GM18870 (cell line): ENCODE data around the gene DLG2.
"Not testable (repeated sequence)": the region's sequence is repeated elsewhere in the genome, so short reads cannot be mapped to it uniquely, and the experiment has no call there.

Source experiments
- ATAC-seq: cut with Tn5 transposase; IDR thresholded peaks from one replicate; pipeline ENCODE4 v1.9.1; 2021; ENCODE audit warnings: moderate library complexity; ENCODE audit not compliant: unreplicated experiment

DLG2 gene

DNA sequence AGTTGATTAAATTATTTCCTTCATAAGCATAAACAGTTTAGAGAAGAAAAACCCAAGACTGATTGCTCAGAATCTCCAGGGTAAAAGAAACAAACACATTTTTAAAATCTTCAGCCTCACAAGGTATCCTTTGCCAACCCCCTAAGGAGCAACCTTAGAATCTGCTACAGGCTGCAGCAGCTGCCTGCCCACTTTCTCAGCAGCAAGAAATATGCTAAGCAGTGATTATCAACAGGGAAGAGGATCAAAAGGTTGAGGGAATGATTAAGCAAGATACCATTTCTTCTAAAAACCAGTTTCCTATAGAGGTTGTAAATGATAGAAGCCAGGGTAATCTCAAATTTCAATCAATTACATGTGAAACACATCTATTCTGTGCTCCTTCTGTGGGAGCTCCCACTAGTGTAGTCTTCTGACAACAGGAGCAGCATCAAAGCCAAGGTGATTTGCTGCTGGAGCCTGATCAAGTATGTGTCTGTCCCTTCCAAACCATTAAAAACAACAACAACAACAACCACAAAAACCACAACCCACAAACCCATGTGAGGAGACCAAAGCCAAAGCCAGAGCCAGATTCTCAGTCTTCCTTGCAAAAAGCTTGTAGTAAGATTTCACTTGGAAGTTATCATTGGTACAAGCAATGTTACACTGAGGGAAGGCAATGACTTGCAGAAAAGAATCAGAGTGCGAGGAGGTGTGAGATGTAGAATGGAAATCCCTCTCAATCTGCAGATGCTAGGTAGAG, 761.2 kb downstream of the DLG2 start:
- no peak for ATAC-seq

DNA sequence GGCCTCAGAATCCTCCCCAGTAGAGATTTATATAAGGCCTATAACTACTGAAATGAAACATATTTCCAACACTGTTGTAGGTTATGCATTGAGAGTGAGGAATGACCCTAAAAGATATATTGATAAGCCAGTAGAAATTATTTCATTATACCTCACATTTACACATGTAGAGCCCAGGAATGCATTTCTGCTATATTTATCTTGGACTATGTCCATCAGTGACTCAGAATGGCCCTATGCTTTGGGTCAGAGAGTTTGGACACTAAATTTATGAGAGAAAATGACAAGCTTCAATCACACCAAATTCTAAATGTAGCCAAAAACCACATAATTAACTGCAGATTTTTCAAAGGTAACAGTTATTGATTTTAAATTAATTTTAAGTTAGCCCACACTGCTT, 761.9 kb downstream of the DLG2 start:
- no peak for ATAC-seq

DNA sequence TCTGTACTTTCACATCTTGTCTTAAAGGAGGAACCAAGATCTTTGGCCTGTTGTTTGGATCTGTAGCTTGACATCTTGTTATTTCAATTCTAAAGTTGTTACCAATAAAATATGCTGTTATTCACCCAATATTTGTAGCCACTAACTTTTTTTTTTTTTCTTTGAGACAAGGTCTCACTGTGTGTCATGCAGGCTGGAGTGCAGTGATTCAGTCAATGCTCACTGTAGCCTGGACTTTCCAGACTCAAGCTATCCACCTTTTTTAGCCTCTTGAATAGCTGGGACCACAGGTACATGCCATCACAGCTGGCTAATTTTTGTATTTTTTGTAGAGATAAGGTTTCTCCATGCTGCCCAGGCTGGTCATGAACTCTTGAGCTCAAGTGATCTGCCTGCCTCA, 769.4 kb downstream of the DLG2 start:
- ATAC-seq: no peak

DNA sequence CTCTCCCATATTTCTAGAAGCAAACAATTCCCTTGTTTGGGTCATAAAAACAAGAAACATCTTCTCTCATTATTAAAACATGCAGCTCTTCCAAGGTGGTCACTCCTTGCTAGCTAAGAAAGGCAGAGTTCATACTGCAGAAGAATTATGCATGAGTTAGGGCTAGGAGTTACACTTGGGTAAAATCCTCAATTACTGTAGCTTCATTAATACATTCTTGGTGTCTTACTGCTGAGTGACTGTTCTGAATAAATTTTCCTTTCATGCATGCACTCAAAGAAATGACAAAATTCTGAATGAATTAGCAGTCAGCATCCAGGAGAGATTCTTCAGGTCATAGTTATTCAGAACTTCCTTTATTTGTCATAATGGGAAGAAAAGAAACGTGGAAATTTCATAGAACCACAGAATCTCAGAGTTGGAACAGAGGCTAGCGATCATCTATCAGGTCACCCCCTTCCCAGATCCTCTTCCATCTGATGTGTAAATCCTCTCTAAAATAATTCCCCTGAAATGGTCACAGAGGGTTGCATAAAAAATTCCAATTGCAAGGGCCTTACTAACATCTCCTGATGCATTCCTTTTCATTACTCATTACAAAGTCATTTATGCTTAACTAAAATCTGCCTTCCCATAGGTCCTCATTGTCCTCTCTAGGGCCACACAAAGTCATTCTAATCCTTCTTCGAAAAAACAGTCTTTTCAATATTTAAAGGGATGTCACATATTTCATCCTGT, 771.5 kb downstream of the DLG2 start:
- ATAC-seq: no peak

DNA sequence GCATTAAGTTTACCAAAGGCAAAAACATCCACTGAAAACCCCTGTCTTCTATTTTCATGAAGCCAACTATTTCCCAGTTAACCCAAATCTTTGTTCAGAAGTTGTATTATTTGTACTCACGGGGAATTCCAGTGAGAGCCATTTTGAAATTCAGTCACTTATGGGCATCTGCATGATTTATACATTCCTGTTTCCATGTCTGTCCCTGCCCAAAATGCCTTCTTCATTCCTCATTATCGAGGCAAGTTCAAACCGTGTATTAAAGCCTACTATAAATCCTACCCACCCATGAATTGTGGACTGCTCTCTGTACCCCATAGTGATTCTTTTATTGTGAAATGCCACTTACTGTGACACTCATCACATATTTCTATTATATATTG, 772.7 kb downstream of the DLG2 start:
- no peak for ATAC-seq

DNA sequence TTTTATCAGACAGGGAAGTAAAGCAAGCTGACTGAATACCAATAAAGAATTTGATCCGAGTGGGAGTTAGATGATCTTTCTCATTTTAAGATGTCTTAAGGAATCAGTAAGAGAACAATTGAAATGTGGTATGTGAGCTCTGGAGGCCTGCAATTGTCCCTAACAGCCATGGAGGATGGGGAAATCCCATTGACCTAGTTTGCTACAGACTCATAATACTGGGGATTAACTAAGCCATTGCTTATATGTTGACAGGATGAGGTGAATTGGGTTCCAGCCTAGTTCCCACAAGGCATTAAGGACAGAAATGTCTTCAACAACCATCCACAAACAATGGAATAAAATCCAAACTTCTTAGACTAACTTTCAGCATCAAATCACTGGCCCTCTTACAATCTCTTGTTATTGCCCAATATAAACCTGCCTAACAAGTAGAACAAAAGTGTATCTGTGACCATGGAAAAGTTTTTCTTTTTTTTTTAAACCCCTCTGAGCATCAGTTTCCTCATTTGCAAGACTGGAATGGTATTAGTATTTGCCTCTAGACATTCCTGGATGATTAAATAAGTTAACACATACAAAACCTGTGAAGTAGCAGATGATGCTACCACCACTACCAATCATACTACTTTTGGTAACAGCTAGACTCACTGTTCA, 773.2 kb downstream of the DLG2 start:
- ATAC-seq: no peak

DNA sequence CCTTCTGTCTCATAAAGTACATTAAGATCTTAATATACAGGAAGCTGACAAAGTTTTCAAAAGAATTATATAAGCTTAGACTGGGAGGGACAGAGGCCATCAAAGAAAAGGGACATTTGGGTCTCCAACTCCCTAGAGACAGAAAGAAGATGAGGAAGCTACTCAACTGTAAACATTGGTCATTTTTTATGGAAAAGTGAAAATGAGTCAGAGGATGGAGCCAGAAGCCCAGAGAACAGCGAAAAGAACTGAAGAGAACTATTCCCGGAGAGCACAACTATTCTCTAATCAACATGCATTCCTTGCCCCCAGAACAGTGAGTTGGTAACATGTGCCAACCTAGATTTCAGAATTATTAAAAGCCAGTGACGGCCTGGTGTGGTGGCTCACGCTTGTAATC, 779.3 kb downstream of the DLG2 start:
- ATAC-seq: no peak

DNA sequence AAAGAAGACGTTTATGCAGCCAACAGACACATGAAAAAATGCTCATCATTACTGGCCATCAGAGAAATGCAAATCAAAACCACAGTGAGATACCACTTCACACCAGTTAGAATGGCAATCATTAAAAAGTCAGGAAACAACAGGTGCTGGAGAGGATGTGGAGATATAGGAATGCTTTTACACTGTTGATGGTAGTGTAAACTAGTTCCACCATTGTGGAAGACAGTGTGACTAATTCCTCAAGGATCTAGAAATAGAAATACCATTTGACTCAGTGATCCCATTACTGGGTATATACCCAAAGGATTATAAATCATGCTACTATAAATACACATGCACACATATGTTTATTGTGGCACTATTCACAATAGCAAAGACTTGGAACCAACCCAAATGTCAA, 786.9 kb downstream of the DLG2 start:
- not testable (repeated sequence) for ATAC-seq

DNA sequence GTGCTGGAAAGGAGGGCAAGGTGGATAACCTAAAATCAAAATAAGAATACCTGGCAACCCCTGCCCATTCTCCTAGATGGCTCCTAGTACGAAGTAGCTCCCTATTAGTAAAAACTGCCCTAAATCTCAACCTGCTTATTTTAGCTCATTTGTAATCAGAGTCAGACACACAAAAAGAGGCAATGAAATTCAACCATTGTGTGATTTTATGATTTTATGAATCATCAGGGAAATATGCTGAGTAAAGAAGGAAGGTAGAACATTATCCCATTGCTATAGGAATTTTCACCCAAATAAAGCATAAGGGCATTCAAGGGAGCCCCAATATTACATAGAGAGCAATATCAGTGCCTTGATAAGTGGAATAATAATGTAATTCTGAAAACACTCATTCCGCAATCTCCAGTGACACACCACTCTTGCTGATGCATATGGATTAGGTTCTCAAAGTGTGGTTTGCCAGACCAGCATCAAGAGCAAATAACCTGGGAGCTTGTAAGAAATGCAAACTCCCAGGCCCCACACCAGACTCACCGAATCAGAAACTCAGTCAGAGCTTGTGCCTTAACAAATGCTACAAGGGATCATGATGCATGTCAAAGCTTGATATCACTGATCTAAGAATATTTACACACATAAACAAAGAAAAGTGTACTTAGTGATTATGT, 789.6 kb downstream of the DLG2 start:
- ATAC-seq: no peak

DNA sequence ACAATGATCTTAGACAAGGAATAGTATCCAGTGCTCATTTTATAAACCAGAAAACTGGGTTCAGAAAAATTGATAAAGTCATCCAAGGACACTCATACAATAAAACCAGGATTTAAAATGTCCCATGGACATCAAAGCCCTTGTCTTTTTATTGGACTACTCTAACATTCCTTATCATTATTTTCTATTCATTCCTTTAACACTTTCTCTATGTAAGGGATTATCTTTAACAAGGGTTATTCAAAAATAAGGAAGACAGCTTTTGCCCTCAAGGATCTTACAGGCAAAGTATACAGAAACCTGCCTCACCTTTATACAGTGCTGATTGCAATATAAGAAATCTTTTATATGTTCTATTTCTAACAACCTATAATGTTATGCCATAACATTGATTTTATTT, 790.8 kb downstream of the DLG2 start:
- no peak for ATAC-seq

DNA sequence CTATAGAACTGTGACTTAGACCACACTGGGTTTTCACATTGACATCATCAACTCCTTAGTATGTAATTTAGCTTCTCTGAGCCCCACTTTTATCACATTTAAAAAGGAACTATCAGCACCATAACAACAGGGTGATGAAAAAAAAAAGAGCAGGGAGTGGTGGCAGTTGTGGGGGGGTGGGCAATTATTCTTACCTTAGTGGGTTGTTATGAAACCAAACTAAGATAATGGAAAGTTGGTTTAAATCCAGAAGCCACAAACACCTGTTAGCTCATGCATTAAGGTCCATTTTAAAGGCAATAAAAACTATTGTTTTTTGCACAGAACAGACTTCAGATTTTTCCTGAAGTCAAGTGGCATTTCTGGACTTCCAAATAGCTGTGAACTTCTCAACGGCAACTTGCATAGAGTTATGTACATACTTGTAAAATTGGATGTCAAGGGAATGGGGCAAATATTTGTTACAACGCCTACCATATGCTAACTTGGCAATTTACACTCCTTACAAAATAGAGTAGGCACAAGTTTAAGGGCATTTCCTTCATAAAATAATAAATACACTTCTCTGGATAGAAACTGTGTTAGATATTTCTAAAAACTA, 793.6 kb downstream of the DLG2 start:
- ATAC-seq: no peak

DNA sequence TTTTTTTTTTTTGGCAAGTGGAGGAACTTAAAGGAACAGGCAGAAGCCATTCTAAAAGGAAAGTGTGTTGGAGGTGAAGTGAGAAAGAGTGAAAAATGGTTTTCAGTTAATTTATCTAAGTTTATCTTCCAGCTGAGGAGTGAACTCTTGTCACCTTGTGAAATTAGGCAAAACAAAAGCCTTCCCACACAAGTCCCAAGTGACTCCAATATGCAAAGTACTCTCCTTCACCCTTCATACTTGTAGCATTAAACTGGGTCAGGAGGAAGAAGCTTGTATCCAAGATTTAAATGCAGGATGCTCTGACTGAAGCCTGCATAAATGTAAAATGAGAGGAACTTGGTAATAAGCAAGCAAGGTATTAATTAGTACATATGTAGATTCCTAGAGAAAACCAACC, 796.8 kb downstream of the DLG2 start:
- ATAC-seq: no peak

DNA sequence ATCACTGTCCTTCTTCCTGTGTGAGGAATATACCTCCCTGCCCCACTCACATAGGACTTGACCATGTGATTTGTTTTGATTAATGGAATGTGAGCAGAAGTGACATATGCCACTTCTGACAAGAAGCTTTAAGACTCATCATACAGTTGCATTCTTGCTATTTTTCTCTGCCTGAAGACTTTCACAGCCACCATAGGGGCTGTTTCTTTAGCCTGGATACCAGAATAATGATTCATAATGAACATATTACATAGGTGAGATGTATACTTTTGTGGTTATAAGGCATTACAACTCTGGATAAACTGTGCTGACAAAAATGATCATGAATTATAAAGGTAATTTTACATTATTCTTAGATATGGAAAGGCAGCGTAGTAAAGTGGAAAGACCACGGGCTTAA, 798.0 kb downstream of the DLG2 start:
- no peak for ATAC-seq

DNA sequence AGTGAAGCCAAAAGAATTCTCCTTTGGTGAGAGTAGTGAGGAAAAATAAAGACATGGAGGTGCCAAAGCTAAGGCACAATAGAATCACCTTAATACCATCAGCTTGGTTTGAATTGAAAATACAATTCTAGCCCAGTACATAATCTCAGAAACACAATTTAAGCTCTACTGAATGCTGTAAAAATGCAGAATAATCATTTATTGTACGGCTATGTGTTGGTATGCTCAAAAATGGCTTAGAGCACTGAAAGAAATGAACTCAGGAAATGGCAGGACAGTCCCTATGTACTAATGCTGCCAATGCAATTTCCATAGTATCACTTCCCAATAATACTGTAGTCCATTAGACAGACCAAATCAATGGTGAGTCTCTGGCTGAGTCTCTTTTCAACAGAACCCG, 798.5 kb downstream of the DLG2 start:
- no peak for ATAC-seq

DNA sequence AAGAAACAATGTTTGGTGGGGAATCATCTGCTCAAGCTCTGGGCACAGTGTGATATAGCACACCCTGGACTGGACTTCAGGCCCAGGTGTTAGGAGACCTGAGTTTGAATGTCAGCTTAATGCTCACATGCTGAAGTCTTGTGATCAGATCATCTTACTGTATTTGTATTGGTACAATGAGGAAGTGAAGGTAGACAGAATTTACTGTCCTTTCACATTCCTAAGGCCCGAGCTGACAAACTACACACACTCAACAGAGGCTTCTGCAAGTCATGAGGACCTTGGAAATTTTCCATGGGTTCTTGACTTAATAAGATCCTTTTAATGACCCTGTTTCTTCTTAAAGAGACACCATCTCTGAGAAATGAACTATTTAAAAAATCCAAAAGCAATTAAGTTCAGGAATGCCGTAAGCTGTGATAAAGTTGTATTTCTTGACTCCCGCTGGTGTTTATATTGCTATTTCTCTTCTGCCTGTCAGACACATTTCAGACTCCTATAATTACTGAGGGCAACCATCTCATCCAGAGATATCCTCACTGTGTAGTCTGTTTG, 802.0 kb downstream of the DLG2 start:
- no peak for ATAC-seq

DNA sequence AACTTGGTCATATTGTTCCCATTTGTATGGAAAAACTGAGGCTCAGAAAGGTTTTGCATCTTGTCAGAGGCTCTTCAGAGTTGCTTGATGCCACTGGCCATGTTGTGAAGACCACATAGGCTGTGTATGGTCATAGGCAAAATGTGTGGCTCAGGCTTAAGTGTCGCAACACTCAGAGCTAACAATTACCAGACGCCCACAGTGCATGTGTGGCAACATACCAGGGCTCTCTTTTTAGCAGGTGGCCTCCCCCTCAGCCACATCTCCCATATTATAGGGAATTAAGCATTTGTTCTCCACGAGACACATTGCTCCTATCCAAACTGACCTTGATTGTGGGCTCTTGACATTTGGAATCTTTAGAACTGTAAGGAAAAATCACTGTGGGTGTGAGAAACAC, 802.5 kb downstream of the DLG2 start:
- no peak for ATAC-seq

DNA sequence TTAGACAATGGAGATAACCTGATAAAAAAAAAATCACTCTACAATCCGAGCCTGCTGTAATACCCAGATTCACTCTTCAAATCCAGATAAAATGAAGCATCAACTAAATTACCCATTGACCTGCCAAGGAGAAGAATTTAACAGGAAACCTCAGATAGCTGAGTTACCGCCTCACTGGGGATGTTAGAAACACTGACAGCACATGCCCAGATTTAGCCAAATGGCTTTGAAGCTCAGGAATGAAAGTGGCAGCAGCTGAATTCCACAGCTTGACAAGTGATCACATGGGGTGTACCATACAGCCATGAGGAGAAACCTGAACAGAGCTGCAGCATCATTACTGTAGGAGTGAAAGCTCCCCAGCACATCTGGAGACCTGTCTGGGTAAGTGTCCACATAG, 807.6 kb downstream of the DLG2 start:
- no peak for ATAC-seq

DNA sequence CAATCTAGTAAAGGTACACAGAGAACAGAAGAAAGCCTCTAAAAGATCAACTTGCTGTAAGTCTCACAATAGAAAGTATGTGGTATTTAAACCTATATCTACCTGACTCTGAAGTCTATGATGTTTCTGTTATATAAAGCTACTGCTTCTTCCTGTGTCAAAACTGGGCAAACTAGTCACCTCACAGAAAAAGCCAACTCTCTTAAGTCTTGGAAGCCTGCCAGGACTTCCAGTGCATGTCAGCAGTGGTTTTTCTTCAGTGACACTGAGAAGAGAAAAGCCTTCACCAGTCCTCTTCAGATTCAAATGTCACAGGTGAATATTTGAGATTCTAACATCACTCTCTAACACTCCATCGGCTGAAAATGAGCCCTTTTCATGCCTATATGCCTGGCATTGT, 808.0 kb downstream of the DLG2 start:
- ATAC-seq: no peak

DNA sequence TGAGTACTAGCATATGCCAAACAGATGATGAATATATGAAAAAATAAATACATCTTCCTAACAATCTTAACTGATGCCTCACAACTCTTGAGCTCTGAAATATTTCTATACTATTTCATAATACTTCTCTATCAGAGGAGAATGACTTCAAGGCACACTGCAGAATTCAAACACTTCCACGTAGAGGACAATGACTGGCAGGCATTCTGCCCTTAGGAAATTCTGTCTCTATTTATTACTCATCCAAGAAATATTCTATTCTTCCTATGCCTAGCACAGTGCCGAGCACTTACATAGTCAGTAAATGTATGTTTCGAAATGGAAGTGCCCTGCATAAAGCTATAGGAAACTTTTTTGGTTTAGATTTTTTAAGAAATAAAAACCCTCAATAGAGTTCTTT, 809.1 kb downstream of the DLG2 start:
- ATAC-seq: no peak

DNA sequence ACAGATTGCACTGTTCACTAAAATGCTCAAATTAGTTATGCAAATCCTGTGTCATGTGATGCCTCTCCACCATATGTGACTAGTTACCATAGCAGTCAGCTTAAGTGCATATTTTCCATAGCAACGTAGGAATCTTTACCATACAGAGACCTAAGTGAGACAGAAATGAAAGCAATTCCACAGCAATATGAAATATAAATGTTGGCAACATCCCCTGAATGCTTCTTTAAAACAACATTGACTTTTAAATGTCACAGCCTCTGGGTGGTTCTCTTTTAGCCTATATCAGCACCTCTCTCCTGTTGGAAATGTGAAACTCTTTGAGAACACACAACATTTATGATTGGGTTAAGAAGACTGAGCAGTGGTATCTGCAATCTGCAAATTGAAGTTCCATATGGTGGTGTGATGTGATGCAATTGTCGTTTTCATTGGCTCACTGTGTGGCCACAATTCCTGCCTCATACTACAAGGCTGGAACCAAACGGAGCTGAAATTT, 814.6 kb downstream of the DLG2 start:
- no peak for ATAC-seq

DNA sequence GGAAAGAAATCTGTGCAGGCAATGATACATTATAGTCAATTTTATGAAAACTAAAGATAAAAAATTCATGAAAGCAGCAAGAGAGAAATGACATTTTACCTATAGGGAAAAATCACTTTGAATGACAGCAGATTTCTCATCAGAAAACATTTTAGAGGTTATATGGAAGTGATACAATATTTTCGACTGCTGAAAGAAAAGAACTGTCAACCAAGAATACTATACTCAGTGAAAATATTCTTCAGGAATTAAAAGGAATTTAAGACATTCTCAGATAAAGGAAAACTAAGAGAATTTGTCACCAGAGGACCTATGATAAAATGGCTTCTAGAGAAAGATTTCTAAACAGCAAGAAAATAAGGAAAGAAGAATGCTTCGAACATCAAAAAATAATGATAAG, 820.8 kb downstream of the DLG2 start:
- no peak for ATAC-seq
